ENCODE measurements around the gene KLK4. TPM values are rescaled to one million over a fixed set of nuclear protein-coding genes. Genes with fewer than 3 reads are reported as not detected.

The KLK4 gene
- total and polyA plus RNA-seq, 2 donors (not counting 3 experiments of a cell fraction or from before 2014, with no cell fraction given), result not detected

DNA sequence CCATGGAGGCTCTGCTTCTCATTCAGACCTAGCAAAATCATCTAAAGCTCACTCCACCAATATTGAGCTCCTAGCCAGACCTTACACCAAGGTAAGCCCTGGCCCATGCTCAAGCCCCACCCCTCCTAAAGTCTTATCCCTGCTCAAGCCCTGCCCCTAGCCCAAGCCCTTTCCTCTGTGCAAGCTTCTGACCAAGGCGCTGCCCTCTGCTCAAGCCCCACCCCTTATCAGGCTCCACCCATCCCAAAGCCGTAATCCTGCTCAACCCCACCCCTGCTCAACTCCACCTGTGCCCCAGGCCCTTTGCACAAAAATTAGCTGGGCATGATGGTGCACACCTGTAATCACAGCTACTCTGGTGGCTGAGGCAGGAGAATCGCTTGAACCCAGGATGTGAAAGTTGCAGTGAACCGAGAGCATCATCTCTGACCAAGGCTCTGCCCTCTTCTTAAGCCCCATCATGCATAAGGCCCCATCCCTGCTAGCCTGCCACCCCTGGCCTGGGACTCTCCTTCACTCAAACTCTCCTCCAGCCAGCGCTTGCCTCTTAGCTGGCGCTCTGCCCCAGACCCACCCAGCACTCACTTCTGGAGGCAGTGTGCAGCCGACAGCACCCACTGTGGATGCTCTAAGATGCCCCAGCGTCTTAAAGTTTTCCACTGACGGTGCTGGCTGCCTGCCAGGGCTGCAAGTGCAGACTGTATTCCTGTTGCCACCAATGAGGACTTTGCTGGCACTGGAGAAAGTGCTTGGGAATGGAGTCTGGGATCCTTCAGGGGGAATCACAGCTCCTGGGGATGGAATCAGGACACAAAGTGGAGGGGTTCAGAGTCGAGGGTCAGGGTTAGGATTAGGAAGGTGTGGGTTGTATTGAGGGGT, 16.5 kb downstream of the KLK4 start:
- POLR2A ChIA-PET, result no interaction called here
- Histone ChIP-seq H4K20me1 (replicated peaks; ENCODE audit: control insufficient read depth, extremely low read depth, insufficient read depth, low read length) (no peaks in the 10 kb centered on the region), H3K36me3 (ENCODE audit: control insufficient read depth in 2 of 2, extremely low read depth in 1 of 2, insufficient read depth in 2 of 2, low read length in 2 of 2) (no peaks in the 10 kb centered on the region), H3K27ac (ENCODE audit: insufficient read depth, low read depth, low read length) (no peak overlapping the region), H3K9me1 (replicated peaks; ENCODE audit: control insufficient read depth, extremely low read depth, insufficient read depth, low read length) (no peaks in the 10 kb centered on the region), H3K27me3 (ENCODE audit: control insufficient read depth in 2 of 2, insufficient read depth in 2 of 2, low read length in 2 of 2) (no peaks in the 10 kb centered on the region), H3K4me1 (ENCODE audit: control insufficient read depth, extremely low read depth, insufficient read depth, low read length) (no peaks in the 10 kb centered on the region), H3K9me3 (replicated peaks; ENCODE audit: control insufficient read depth, insufficient read depth, low read length) (no peaks in the 10 kb centered on the region), H3K9ac (replicated peaks; ENCODE audit: extremely low read depth, insufficient read depth, low read length) (no peak overlapping the region), H3K4me2 (ENCODE audit: insufficient read depth, low read length) (no peak overlapping the region), H3K4me3 (replicated peaks in 1 of 3; ENCODE audit: insufficient read depth in 1 of 3, low read depth in 1 of 3, low read length in 3 of 3) (no peak overlapping the region), H2AFZ (ENCODE audit: low read depth, low read length) (no peak overlapping the region), H3K79me2 (ENCODE audit: control insufficient read depth, insufficient read depth, low read length) (no peaks in the 10 kb centered on the region)
- FAIRE-seq (no peak), DNase-seq (ENCODE audit: low read depth, low spot score) (no peak)
- dilution Hi-C loops (cut with MboI; ENCODE audit: extremely low pct_ligation_motif_present, low sequenced_read_pairs), result no loop called here
- intact Hi-C loops (cut with micrococcal nuclease), result no loop called here
- CTCF ChIA-PET, result interaction anchor here (0.9 to 1.0 kb wide), 2 partner anchors 11 to 27 kb away, joined by 3 to 4 read pairs; no protein-coding TSS in a partner anchor
- no TSS peak for BruUV-seq (replicated peaks)
- TF ChIP-seq POLR2AphosphoS5 (IDR thresholded peaks at IDR 0.05; ENCODE audit: insufficient read depth, low read depth, low read length), result no peak
- TF ChIP-seq, protein P1, sequence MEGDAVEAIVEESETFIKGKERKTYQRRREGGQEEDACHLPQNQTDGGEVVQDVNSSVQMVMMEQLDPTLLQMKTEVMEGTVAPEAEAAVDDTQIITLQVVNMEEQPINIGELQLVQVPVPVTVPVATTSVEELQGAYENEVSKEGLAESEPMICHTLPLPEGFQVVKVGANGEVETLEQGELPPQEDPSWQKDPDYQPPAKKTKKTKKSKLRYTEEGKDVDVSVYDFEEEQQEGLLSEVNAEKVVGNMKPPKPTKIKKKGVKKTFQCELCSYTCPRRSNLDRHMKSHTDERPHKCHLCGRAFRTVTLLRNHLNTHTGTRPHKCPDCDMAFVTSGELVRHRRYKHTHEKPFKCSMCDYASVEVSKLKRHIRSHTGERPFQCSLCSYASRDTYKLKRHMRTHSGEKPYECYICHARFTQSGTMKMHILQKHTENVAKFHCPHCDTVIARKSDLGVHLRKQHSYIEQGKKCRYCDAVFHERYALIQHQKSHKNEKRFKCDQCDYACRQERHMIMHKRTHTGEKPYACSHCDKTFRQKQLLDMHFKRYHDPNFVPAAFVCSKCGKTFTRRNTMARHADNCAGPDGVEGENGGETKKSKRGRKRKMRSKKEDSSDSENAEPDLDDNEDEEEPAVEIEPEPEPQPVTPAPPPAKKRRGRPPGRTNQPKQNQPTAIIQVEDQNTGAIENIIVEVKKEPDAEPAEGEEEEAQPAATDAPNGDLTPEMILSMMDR (IDR thresholded peaks at IDR 0.05; ENCODE audit: extremely low read depth in 1 of 2, insufficient read depth in 1 of 2, low read depth in 1 of 2, low read length in 2 of 2), result no peak
- TF ChIP-seq POLR2A (IDR thresholded peaks at IDR 0.05; ENCODE audit: low read depth, low read length), result no peak
- no peak for TF ChIP-seq MAX (IDR thresholded peaks at IDR 0.05; ENCODE audit: insufficient read depth, insufficient read length)
- no peak for TF ChIP-seq MYC (IDR thresholded peaks at IDR 0.05; ENCODE audit: low read depth, low read length)
- TF ChIP-seq GATA2 (IDR thresholded peaks at IDR 0.05; ENCODE audit: insufficient read depth, insufficient read length, low read depth, low read length), result no peak
- TF ChIP-seq JUN (IDR thresholded peaks at IDR 0.05; ENCODE audit: borderline replicate concordance, insufficient read depth, insufficient read length, low read depth), result no peak
- no peak for TF ChIP-seq FOS (IDR thresholded peaks at IDR 0.05; ENCODE audit: borderline replicate concordance, insufficient read depth, low read length)
- no peak for TF ChIP-seq EZH2 (IDR thresholded peaks at IDR 0.05; ENCODE audit: borderline replicate concordance, low read depth, low read length, severe bottlenecking)
